OCI-LY3 (cell line): ENCODE results near the gene TARBP2.

Experiments used
- H2AFZ ChIP-seq: fragments of 200-600, 300-600 bp; shearing (Covaris generic); 2 replicates; pipeline ENCODE4 v1.6.0; 2014; ENCODE audit warnings: antibody characterized with exemption, low read depth, low read length
- H3K27ac ChIP-seq: fragments of 200-600, 300-600 bp; sonication (generic); 2 replicates; pipeline ENCODE4 v1.5.1; 2014; ENCODE audit warnings: mild to moderate bottlenecking, low read length, moderate library complexity, mixed read lengths
- H3K27me3 ChIP-seq: fragments of 200-600, 300-600 bp; sonication (generic); 2 replicates; pipeline ENCODE4 v1.6.1; 2014; ENCODE audit warnings: low read depth, low read length, mixed read lengths
- H3K36me3 ChIP-seq: fragments of 200-600, 300-600 bp; sonication (generic); replicated peaks from 2 replicates; pipeline ENCODE3; 2014; ENCODE audit warnings: low read depth, low read length, mixed read lengths
- H3K4me1 ChIP-seq: fragments of 300-600, 200-600 bp; sonication (generic); 2 replicates; pipeline ENCODE4 v1.6.1; 2014; ENCODE audit warnings: low read length, mixed read lengths
- H3K4me2 ChIP-seq: fragments of 200-600, 300-600 bp; sonication (generic); 2 replicates; pipeline ENCODE4 v1.6.1; 2014; ENCODE audit warnings: low read length, mixed read lengths
- H3K4me3 ChIP-seq: fragments of 300-600, 200-600 bp; sonication (generic); 2 replicates; pipeline ENCODE4 v1.5.1; 2014; ENCODE audit warnings: antibody characterized with exemption, mild to moderate bottlenecking, low read length, moderate library complexity
- H3K79me2 ChIP-seq: fragments of 300-600, 200-600 bp; shearing (Covaris generic); 2 replicates; pipeline ENCODE4 v1.6.1; 2014; ENCODE audit warnings: mild to moderate bottlenecking, low read length, mixed read lengths
- H3K9ac ChIP-seq: fragments of 300-600, 200-600 bp; shearing (Covaris generic); 2 replicates; pipeline ENCODE4 v1.6.0; 2014; ENCODE audit warnings: mild to moderate bottlenecking, low read length, moderate library complexity
- H3K9me3 ChIP-seq: fragments of 200-600, 300-600 bp; shearing (Covaris generic); 2 replicates; pipeline ENCODE4 v1.6.1; 2014; ENCODE audit warnings: low read length, mixed read lengths; ENCODE audit not compliant: insufficient read depth
- H4K20me1 ChIP-seq: fragments of 200-600, 300-600 bp; sonication (generic); 2 replicates; pipeline ENCODE4 v1.6.1; 2016; ENCODE audit warnings: low read length, mixed read lengths; ENCODE audit not compliant: insufficient read depth
- EZH2phosphoT487 ChIP-seq: fragments of 200-600 bp; shearing (Covaris generic); IDR thresholded peaks from 2 replicates; pipeline ENCODE4 v1.6.1; 2018; ENCODE audit warnings: antibody characterized with exemption, mixed run types, low read depth
- TF ChIP-seq, protein P1 (sequence below): fragments of 200-600, 300-600 bp; sonication (generic); IDR thresholded peaks from 2 replicates; pipeline ENCODE4 v1.5.1; 2014; ENCODE audit warnings: antibody characterized with exemption, low read length, low read depth

Gene TARBP2

DNA sequence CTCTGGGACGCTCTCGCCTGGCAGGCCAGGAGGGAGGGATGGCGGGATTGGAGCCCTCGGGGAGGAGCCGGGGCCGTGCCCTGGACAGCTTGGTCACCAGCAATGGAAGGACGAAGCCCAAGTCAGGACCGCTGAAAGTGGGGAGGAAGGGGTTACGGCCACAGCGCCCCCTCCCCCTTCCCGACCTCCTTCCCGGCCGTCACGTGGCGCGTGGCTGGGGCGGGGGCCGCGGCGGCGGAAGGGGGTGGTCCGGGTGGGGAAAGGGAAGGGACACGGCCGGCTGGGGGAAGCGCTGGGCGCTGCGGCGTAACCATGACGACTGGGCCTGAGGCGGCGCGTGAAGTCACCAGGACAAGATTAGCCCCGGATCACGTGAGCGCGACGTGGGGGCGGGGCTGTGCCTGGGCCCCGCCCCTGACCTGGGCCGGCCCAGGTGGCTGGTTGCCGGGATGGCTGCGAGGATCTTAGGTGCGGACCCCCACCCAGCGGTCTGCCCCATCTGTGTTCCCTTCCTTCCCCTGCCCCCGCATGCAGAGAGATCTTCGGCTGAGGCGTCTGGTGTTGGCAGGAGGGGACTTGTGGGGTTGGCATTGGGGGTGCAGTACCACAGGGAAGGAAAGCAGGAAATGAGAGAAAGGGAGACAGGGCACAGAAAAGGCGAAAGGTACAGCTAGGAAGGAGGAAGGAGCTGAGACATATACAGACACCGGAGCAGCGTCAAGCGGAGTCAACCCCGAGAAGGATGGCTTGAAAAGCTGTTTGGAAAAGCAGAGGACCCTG is 8.1 kb upstream of the TARBP2 start:
- Histone ChIP-seq H3K9me3 (no peaks in the 10 kb centered on the region), H4K20me1 (no peaks in the 10 kb centered on the region), H3K4me3 (peak overlapping the region; percentile 82), H3K27me3 (no peaks in the 10 kb centered on the region), H3K4me1 (peaks cover 7% of the 10 kb centered on the region), H3K79me2 (no peaks in the 10 kb centered on the region), H3K36me3 (peaks cover under 1% of the 10 kb centered on the region), H3K4me2 (peak overlapping the region; percentile 72), H3K27ac (peak overlapping the region; percentile 12; the same call in 1 of the 2 replicates), H2AFZ (peak overlapping the region; percentile 69), H3K9ac (peak overlapping the region; percentile 62)
- TF ChIP-seq EZH2phosphoT487, result no peak
- TF ChIP-seq, protein P1, sequence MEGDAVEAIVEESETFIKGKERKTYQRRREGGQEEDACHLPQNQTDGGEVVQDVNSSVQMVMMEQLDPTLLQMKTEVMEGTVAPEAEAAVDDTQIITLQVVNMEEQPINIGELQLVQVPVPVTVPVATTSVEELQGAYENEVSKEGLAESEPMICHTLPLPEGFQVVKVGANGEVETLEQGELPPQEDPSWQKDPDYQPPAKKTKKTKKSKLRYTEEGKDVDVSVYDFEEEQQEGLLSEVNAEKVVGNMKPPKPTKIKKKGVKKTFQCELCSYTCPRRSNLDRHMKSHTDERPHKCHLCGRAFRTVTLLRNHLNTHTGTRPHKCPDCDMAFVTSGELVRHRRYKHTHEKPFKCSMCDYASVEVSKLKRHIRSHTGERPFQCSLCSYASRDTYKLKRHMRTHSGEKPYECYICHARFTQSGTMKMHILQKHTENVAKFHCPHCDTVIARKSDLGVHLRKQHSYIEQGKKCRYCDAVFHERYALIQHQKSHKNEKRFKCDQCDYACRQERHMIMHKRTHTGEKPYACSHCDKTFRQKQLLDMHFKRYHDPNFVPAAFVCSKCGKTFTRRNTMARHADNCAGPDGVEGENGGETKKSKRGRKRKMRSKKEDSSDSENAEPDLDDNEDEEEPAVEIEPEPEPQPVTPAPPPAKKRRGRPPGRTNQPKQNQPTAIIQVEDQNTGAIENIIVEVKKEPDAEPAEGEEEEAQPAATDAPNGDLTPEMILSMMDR, result no peak

DNA sequence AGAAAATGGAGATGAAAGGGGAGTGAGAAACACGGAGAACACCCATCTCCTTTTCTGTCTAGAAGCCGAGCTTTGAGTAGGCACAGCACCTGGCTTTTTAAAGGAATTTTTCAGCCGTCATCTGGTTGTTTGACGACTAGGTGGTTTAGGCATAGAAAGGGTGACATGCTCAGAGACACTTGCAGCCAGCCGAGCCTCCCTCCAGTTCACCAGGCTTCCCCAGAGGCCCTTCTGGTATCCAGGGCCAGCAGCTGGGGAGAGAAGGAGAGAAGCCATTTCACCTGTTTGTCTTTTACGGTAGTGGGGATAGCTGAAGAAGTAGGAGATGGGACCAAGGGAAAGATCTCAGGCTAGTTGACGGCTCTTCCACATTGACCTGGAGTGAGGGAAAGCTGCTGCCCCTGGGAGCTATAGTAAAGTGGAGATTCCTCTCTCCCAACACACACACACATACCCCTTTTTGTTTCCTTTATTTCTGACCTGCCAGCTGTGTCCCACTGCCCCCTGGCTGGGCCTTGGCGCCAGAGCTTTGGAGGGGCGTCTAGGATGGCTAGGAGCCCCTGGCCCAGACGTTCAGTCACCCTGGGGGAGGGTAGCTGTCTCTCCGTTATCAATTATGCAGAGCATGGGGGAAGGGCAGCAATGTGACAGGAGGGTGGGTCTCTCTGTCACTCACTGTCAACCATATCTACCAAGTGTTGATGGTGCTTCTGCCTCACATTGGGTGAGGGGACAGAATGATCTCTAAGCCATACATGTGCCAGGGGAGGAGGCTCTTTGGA is 7.3 kb upstream of the TARBP2 start:
- Histone ChIP-seq H3K9ac (peak overlapping the region; percentile 62), H3K4me3 (peak overlapping the region; percentile 82), H2AFZ (peak overlapping the region; percentile 69), H3K27me3 (no peaks in the 10 kb centered on the region), H3K9me3 (no peaks in the 10 kb centered on the region), H3K4me1 (peaks cover 12% of the 10 kb centered on the region), H4K20me1 (no peaks in the 10 kb centered on the region), H3K27ac (peak overlapping the region; percentile 12; the same call in 1 of the 2 replicates), H3K4me2 (peak overlapping the region; percentile 72), H3K36me3 (no peaks in the 10 kb centered on the region), H3K79me2 (no peaks in the 10 kb centered on the region)
- TF ChIP-seq, protein P1, result no peak
- TF ChIP-seq EZH2phosphoT487, result no peak

DNA sequence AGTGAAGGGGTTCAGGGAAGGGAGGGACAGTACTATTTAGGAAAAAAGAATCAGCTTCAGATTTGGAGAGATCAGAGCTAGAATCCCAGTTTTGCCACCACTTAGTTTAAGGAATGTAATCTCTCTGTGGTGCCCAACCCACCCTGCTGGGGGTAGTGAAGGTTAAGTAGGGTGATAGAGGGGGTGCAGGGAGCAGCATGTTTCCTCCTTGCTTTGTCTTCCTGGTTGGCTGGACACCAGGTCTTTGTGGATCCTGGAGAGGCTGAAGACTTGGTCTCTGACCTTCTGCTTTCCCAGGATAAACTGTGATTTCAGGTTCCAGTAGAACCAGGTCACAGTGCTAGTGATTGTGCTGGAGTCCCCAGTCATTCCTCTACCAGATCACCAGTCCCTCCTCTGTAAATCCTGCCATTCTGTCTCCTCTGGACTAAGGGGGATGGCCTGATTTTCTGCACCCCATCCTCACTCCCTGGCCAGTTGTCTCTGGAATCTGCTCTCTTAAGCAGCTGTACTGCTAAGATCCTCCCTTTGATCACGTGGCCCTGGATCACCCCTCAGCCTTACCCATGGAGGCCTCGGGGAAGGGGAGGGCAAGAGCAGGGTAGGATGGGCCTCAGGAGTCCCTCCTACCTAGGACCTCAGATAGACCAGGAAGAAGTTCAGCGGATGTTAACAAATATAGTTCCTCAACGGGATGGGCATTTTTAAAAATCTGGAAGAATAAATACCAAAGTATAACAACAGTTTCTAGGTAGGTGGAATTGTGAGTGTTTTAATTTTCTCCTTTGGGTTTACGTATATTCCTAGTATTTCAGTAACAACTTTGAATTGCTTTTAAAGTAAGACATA is 5.0 kb upstream of the TARBP2 start:
- H3K4me2 ChIP-seq, result no peak overlapping the region
- H2AFZ ChIP-seq, result no peak overlapping the region

More for the DNA sequence above, 5.0 kb upstream of the TARBP2 start:
- Histone ChIP-seq H3K36me3 (no peaks in the 10 kb centered on the region), H3K4me1 (peaks cover 23% of the 10 kb centered on the region), H3K27ac (no peak overlapping the region), H4K20me1 (no peaks in the 10 kb centered on the region), H3K79me2 (no peaks in the 10 kb centered on the region), H3K9ac (no peak overlapping the region), H3K27me3 (no peaks in the 10 kb centered on the region), H3K9me3 (no peaks in the 10 kb centered on the region), H3K4me3 (no peak overlapping the region)
- no peak for TF ChIP-seq EZH2phosphoT487
- TF ChIP-seq, protein P1, result no peak
